ENCODE results near the gene TBCD.

Gene TBCD

GRCh38 chr17:82751571-82752370, at the start of gene TBCD:
TBCD (plus strand) TSS chr17:82752065; CDS start chr17:82752194, 129 bp downstream.
- peak; percentile 99 for DNase-seq (ENCODE audit: low spot score)

GRCh38 chr17:82702231-82702927, 49.5 kb upstream of the TBCD start:
- DNase-seq (ENCODE audit: low spot score) = no peak

GRCh38 chr17:82703036-82703745, 48.7 kb upstream of the TBCD start:
- DNase-seq (ENCODE audit: low spot score) = no peak

GRCh38 chr17:82703935-82704865, 47.7 kb upstream of the TBCD start:
- DNase-seq (ENCODE audit: low spot score) = no peak

- DNase-seq (ENCODE audit: low spot score) = no peak
Measured at GRCh38 chr17:82704886-82705285, 47.0 kb upstream of the TBCD start.

- no peak for DNase-seq (ENCODE audit: low spot score)
Measured at GRCh38 chr17:82705756-82706155, 46.1 kb upstream of the TBCD start.

GRCh38 chr17:82709024-82709675, 42.7 kb upstream of the TBCD start:
- DNase-seq (ENCODE audit: low spot score) = no peak

GRCh38 chr17:82709676-82710498, 42.0 kb upstream of the TBCD start:
- no peak for DNase-seq (ENCODE audit: low spot score)

GRCh38 chr17:82710499-82711232, 41.2 kb upstream of the TBCD start:
- DNase-seq (ENCODE audit: low spot score) = no peak

GRCh38 chr17:82713071-82713723, 38.7 kb upstream of the TBCD start:
- DNase-seq (ENCODE audit: low spot score) = no peak

GRCh38 chr17:82716203-82717010, 35.5 kb upstream of the TBCD start, which contains the start of gene FN3KRP:
FN3KRP (plus strand) TSS chr17:82716706; CDS start chr17:82716756, 50 bp downstream.
- DNase-seq (ENCODE audit: low spot score) = peak; percentile 100

- no peak for DNase-seq (ENCODE audit: low spot score)
Measured at GRCh38 chr17:82718986-82719685, 32.7 kb upstream of the TBCD start.

- DNase-seq (ENCODE audit: low spot score) = no peak
Measured at GRCh38 chr17:82720204-82720603, 31.7 kb upstream of the TBCD start.

- no peak for DNase-seq (ENCODE audit: low spot score)
Measured at GRCh38 chr17:82722341-82723013, 29.4 kb upstream of the TBCD start.

- no peak for DNase-seq (ENCODE audit: low spot score)
Measured at GRCh38 chr17:82723169-82723807, 28.6 kb upstream of the TBCD start.

GRCh38 chr17:82726427-82726826, 25.4 kb upstream of the TBCD start:
- no peak for DNase-seq (ENCODE audit: low spot score)
